DMS79 (cell line): ENCODE results near the gene PHLDB1.
A peak's percentile ranks its signal among the peaks of the same experiment; 100 is the strongest.

Source experiments
- DNase-seq: peaks from one replicate; lab custom pipeline; 2025; lab: John Stamatoyannopoulos, UW

PHLDB1 gene

DNA sequence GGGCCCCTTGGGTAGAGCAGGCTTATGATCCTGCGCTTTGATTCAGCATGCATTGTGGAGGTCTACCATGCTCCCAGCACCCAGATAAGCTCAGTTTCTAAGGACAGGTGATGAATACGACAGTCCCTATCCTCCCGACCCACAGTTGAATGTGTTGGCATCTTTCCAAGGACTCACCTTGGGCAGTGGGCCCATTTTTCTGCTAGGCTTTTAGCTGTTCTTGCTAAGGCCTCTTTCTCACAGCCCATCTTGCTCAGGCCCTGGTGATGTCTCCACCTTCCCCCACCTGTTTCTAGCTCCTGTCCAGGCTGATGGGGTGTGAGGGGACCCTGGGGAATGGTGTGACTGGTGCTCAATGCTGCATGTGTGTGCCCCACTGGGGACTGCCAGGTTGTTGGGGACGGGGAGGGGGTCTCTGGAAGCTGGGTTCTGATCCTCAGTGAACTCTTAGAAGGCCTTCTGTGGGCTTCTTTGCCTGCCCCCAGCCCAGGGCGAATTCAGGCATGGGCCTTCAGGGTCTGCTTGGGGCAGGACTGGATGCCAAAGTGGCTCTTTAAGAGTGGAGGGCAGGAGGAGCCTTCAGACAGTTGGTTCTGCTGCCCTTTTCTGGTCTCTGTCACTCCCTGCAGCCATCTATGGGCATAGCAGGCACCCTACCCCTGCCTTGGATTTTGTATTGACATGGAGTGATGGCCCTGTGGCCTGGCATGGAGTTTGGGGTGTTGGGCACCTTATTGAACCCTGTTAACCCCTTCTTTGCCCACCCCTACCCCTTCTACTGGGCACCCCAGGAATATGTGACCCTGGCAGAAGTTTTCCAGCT lies 33.1 kb downstream of the PHLDB1 start:
- peak; percentile 34 for DNase-seq

DNA sequence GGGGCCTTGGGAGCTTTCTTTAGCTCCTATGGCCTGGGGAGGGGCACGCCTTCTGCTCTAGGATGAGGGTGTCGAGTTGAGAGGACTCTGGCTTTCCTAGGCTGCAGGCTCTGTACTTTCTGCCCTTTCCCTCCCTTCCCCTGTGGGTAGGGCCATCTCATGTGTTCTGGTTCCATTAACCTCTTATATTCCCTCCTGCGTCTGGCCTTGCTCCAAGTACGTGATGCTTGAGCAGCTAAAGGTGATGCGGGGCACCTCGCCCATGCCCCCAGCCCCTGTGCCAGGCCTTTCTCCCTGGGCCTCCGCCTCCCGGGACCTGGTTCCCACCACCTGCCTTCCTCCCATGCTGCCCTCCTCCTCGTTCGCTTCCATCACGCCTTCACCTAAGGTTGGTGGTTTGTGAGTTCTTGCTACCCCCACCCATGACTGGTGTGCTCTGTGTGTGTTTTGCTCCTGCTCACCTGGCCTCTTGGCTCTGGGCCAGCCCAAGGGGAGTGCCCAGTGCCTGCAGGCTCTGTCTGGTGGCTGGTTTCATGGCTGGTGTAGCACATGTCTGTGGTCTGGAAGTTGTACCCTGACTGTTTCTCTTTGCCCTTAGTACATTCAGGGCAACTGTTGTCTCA lies 34.1 kb downstream of the PHLDB1 start:
- peak; percentile 98 for DNase-seq

DNA sequence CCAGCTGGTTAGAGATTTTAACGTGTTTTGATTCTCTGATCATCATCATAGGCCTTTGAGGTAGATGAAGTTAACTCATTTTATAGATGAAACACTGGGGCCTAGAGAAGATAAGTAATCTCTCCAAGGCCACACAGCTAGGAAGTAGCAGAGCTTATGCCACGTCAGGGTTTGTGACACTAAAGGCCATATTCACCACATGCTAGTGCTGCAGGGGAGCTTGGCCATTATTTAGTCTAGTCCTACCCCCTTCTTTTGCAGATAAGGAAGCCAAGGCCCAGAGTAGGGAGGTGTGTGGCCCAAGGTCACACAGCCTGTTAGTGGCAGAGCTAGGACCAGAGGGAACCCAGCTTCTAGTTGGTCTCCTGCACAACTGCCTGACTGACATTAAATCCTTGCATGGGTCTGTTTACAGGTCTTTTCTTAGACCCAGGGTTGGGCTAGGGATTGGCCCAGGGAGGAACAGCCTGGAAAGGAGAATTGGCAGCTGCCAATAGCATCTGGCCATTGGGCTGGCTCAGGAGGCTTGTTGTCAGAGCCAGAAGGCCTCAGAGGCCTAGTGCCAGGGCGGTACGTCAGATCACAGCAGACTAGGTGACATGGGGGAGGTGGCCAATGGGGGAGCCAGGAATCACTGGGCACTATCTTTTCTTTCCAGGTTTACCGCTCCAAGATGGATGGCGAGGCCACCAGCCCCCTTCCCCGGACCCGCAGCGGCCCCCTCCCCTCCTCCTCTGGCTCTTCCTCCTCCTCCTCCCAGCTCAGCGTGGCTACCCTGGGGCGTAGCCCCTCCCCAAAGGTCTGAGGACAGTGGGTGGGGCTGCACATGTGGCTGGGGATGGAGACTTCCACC lies 36.0 kb downstream of the PHLDB1 start:
- DNase-seq, result no peak

DNA sequence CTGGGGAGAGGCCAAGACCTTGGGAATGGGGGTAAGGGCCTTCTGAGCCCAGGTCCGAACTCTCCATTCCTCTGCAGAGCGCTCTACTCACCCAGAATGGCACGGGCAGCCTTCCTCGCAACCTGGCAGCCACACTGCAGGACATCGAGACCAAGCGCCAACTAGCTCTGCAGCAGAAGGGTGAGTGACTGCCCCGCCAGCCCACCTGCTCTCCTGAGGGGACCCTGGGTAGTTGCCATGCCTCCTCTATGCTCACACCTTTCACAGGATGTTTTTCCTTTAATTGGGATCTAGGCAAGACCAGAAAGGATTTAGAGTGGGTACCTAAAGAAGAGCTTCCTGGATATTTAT lies 36.6 kb downstream of the PHLDB1 start:
- DNase-seq, result no peak

DNA sequence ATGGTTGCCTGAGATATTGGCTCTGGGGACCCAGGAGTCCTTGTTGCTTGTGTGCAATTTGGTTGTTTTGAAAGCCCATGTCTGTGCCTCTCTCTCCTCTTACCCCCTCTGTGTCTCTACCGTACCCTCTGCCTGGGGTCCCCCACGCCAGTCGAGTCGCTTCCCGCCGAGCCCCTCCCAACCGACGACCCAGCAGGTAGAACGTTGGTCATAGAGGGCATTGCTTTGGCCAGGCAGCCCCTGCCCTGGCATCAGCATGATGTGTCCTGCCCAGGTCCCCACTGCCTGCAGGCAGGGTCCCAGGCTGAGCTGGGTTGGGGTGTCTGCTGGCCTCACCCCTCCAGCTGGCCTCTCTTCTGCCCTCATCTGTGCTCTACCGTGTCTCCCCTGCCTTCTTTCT lies 37.1 kb downstream of the PHLDB1 start:
- no peak for DNase-seq

DNA sequence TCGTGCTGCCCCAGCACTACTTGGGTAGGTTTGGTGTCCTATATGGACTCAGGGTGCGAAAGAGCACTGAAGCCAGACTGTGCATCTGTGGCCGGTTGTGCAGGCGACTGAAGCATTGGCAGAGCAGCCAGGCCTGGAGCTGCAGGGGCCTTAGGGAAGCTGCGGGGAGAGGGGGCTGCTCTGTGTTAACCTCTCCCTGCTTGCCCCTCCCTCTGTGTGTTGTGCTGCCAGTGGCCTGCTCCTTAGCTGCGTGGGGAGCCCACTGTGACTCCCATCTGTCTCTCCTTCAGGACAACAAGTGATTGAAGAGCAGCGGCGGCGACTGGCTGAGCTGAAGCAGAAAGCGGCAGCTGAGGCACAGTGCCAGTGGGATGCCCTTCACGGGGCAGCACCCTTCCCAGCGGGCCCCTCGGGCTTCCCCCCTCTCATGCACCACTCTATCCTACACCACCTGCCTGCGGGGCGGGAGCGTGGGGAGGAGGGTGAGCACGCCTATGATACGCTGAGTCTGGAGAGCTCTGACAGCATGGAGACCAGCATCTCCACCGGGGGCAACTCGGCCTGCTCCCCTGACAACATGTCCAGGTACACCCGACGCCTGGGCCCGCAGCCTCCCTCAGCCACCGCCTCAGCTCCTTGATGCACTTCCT lies 37.8 kb downstream of the PHLDB1 start:
- DNase-seq, result no peak

DNA sequence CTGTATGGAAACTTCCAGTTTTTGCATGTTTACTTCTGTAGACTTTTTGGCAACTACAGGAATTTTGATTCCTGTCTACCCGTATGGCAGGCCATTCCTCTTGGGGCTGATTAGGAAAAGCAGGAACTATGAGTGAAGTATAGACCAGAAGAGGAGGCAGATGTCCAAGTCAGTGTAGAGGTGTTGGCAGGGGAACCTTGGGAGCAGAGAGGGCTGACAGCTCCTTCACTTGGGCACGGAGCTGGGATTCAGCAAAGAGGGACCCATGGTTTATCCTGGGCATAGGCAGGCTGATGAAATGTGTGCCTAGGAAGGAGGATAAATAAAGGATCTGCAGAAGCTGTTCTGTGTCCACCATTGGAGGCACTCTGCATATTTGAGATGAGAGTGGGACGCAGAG lies 39.0 kb downstream of the PHLDB1 start:
- DNase-seq, result no peak

DNA sequence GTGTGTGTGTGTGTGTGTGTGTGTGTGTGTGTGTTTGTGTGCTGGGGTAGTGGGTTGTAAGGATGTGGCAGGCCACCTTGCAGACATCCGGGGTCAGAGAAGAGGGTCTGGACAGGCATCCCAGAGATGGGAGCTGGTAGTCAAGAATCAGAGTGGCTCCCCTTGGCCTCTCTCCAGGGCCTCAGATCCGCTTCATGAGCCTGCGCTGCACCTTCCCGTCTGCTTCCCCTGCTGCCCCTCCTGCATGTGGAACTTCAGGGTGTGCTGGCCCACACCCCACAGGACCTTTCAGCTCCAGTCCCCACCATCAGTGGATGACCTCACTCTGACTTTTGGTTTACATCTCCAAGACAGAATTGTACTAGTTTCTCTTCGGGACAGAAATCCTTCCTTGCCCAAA lies 40.9 kb downstream of the PHLDB1 start:
- no peak for DNase-seq

DNA sequence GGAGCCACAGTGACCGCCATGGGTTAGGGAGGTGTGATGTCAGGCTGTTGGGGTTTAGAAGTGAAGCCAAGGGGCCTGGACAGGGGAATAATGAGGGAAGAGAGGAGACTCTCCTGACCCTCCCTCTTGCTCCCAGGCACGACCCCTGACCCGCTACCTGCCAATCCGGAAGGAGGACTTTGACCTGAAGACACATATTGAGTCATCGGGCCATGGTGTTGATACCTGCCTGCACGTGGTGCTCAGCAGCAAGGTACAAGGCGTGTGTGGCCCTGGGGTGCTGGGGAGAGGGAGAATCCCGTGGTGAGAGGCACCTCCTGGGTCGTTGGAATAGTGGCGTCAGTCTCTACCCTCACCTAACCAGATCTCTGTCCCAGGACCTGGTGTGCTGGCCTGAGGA lies 42.5 kb downstream of the PHLDB1 start:
- no peak for DNase-seq

DNA sequence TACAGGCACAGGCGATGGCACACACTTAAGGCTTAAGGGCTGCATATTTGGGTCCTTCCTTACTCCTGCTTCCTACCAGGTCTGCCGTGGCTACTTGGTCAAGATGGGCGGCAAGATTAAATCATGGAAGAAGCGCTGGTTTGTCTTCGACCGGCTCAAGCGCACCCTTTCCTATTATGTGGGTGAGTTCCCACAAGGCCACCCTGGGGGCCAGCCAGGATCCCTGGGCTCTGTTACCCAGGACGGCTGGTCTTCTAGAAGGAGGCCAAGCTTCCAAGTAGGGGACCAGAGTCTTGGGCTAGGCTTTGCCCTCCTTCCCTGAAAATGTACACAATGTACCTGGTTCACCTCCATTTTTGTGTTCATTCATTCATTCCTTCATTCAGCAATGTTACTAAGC lies 43.0 kb downstream of the PHLDB1 start:
- no peak for DNase-seq

DNA sequence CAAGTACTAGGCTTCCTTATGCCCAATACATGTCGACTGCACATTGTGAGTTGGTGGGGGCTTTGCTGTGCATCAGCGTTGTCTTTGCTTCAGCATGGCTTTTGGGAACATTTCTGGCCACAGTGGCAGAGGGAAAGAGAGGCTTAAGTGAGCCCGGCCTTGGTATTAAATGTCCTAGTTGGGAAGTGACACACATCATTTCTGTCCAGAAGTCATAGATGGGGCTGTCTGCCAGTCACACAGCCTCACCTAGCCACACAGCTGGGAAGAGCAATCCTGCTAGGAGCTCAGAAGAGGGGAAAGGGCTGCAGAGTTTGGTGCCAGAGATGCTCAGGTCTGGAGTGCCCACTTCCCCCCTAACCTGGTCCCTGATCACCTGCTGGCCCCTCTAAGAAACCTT lies 44.4 kb downstream of the PHLDB1 start:
- DNase-seq, result no peak

DNA sequence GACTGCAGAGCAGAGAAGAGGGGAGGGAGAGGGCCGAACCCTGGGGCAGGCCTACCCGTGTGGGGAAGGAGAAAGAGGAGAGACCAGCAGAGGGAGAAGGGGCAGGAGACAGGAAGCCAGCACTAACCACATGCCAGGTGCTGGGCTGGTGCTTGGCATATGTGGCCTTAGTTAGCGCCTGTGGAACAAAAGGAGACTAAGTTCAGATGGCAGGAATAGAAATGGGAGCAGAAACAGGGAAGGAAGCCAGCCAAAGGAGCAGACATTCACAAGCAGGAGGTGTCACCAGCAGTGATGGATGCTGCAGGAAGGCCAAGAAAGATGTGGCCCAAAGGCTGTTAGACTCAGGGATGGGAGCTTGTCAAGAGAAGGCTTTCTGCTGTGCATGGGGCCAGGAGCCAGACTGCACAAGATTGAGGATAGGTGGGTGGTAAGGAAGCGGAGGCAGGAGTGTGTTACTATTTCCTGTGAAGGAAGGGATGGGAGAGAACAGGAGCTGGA lies 45.3 kb downstream of the PHLDB1 start:
- no peak for DNase-seq

DNA sequence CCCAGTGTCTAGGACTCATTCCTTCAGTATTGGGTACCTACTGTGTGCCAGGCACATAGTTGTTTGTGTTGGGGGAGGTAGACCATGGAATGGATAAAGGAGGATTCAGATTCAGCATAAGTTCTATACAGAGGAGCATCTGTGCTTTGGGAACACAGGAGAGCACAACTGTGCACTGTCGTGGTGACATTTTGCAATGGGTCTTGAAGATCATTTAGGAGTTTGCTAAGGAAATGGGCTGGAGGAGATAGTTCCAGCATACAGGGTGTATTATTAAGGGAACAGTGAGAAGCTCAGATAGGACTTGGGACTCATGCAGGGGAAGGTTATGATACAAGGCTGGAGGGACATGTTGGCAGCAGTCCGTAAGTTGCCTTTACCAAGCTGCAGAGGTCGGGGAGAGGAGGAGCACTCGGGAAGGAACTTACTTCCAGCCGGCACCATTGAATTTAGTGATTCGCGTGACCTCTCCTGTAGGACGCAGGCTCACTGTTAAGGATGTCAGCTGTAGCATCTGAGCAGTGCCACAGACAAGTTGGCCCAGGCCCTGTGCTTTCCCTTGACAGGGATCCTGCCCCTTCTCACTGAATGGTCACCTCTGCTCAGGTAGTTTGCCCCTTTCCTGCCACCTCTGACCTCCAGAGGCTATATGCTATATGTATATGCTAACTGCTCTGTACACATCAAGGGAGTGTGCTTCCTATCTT lies 46.4 kb downstream of the PHLDB1 start:
- no peak for DNase-seq

DNA sequence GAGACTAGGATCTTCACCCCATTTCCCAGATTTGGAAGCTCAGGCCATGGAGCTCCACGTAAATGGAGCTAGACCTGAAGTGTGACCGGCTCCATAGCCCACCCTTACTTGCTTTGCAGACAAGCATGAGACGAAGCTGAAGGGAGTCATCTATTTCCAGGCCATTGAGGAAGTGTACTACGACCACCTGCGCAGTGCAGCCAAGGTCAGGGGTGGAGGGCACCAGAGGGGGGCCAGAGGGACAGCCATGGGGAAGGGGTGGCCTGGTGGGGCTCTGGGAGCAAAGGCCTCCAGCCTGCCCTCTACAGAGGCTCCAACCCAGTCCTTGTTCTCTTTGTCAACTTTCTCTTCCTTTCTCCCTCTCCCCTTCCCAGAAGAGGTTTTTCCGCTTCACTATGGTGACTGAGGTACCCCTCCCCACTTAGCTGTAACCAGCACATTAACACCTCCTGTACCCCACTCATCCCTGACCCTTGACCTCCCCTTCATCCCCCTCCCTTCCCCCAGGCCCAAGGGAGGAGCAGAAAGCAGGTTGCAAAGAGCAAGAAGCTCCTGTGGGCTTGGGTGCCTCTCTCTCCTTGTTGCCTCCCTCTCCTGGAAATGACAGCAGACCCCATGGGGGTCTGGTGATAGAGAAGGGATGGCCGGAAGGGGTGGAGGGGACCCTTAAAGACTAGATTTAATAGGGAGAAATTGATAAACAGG lies 48.2 kb downstream of the PHLDB1 start:
- DNase-seq, result no peak

DNA sequence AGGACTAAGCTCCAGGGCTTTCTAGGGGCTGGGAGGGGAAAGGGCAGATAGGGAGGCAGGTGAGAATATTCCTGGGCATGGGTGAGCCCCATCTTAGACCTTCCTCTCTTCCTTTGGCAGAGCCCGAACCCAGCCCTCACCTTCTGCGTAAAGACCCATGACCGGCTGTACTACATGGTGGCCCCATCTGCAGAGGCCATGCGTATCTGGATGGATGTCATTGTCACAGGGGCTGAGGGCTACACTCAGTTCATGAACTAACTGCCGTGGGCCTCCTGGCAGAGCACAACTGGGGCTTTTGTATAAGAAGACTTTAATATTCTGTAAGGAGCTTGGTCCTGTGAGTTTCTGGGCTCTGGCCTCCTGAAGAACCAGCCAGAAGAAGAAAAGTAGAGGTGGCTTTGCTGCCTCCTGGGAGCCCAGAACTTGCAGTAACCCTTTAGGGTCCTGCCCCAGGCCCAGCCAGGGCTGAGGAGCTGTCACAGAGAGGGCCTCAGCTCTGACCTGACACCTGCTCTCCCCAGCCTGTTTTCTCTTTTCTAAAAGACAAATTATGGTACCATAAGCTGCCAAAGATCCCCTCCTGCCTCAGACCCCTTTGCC lies 49.2 kb downstream of the PHLDB1 start:
- DNase-seq, result no peak

DNA sequence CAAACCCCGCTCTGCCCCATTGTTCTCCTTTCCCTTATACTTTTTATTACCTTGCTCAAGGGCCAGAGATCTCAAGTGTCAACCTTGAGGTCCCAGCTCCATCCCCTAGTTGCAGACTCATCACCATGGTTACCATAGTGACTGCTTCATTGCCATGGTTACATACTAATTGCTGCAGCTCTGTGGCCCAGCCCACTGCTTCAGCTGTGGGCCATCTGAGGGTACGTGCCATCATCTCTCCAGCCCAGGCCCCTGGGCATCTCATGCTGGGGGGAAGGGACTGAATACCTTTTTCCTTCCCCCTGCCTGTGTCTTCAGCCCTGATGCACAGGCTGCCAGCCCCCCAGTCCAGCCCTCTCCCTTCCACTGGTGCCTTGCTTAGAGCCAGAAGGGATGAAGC lies 49.8 kb downstream of the PHLDB1 start:
- DNase-seq, result peak; percentile 21

DNA sequence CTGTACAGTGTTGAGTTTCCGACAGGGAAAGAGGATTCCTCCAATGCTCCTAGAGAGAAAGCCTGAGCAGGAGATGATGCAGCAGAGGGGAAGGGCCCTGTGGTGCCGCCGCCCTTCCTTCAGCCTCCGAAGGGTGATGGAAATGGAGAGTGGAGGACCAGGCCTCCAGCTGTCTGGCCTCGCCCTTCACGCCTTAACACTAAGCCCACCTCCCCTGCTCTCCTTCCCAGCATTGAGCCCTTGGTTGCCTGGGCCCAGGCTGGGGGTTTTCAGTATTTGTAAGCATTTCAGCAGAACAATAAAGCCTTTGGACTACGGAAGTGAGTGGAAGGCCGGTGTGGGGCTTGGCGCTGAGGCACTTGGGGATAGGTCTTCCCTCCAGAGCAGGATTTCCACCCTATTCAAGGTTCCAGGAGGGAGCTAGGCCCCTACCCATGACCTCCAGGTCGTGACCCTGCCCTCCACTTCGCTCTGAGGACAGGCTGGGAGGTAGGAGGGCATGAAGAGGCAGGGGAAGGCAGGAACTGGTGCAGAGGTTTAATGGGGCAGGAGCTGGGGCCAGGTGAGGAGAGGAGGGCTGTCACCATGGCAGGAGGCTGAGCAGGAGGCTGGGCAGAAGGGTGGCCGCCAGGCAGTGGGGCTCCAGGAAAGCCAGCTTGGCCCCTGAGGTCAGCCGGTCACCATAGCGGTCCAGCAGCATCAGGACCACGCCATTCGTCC lies 50.5 kb downstream of the PHLDB1 start:
- no peak for DNase-seq

DNA sequence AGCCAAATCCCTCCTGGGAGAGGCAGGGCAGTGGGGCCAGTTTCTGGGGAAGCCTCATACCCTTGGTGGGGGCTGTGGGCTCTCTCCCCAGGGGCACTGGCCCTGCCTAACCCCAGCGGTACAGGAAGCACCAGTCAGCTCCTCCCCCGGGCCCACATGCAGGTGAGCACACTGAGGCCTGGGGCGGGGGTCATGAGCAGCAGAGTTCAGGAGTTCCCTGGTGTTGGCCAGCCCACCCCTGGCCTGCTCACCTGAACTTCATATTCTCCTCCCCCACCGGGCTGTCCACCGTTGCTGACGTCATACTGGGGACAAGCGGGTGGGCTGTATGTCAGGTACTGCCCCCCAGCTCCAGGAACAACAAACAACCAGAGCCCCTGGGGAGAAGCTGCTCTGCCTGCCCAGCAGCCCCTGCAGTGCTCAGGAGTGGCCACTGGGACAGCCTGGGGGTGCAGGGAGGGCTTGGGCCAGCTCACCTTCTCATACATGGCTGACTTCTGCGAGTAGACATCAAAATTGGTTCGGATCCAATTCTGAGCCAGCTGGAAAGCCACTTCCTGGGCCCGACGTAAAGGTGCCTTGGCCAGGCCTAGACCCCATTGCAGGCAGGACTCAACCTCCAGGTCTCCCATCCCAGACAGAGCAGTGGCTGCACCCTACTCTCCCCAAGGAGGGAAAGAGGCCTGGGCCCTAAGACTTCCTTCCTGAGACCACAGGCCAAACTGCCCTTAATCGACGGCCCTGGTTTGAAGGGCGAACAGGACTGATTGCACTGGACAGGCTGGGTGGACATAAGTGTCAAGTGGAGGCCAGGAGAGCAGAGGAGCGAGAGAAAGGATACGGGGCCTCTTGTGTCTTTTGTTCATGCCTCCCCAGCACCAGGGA lies 51.3 kb downstream of the PHLDB1 start:
- DNase-seq, result no peak
